GM23338 (cell line): ENCODE data around the gene ATXN2. TPM values are rescaled to one million over a fixed set of nuclear protein-coding genes. Genes with fewer than 3 reads are reported as not detected.

ENCODE experiments used
- ATAC-seq: fragments of 200-7000 bp; cut with Tn5 transposase; 3 replicates; pipeline ENCODE4 v1.9.1; 2020
- DNase-seq: peaks from one replicate; pipeline ENCODE4 v3.0.0-alpha.2; 2015; ENCODE audit warnings: low spot score
- H2AFZ ChIP-seq: fragments of 200-600 bp; sonication (generic); 2 replicates; pipeline ENCODE4 v1.8.0; 2016; ENCODE audit warnings: antibody characterized with exemption, mild to moderate bottlenecking, moderate library complexity
- H3F3A ChIP-seq: fragments of 200-600 bp; sonication (generic); replicated peaks from 2 replicates; pipeline ENCODE4 v1.8.0; 2017; ENCODE audit warnings: antibody characterized with exemption, mixed run types, low read depth
- H3K27ac ChIP-seq: fragments of 200-600 bp; sonication (generic); 2 replicates; pipeline ENCODE4 v1.6.1; 2016; ENCODE audit warnings: low read depth
- H3K27me3 ChIP-seq: fragments of 200-600 bp; sonication (generic); 2 replicates; pipeline ENCODE4 v1.8.0; 2016; ENCODE audit warnings: mild to moderate bottlenecking, mixed run types, moderate library complexity; ENCODE audit not compliant: insufficient read depth
- H3K36me3 ChIP-seq: fragments of 200-600 bp; sonication (generic); 2 replicates; pipeline ENCODE4 v1.8.0; 2016; ENCODE audit warnings: mild to moderate bottlenecking; ENCODE audit not compliant: insufficient read depth
- H3K4me1 ChIP-seq: fragments of 200-600 bp; sonication (generic); 2 replicates; pipeline ENCODE4 v1.8.0; 2016; ENCODE audit warnings: mild to moderate bottlenecking, moderate library complexity; ENCODE audit not compliant: insufficient read depth
- H3K4me2 ChIP-seq: fragments of 200-600 bp; sonication (generic); 2 replicates; pipeline ENCODE4 v1.7.1; 2017; ENCODE audit warnings: mixed run types
- H3K4me3 ChIP-seq: fragments of 200-600 bp; sonication (generic); 2 replicates; pipeline ENCODE4 v1.6.1; 2016; ENCODE audit warnings: mixed run types
- H3K79me2 ChIP-seq: fragments of 200-600 bp; sonication (generic); replicated peaks from 2 replicates; pipeline ENCODE4 v1.8.0; 2017; ENCODE audit warnings: mild to moderate bottlenecking; ENCODE audit not compliant: insufficient read depth
- H3K9me2 ChIP-seq: fragments of 200-600 bp; sonication (generic); 2 replicates; pipeline ENCODE4 v1.8.0; 2017; ENCODE audit not compliant: insufficient read depth
- H4K20me1 ChIP-seq: fragments of 200-600 bp; sonication (generic); replicated peaks from 2 replicates; pipeline ENCODE4 v1.8.0; 2017; ENCODE audit warnings: mild to moderate bottlenecking; ENCODE audit not compliant: insufficient read depth
- H3K27ac Mint-ChIP-seq: 2 replicates; pipeline ENCODE4 v1.8.0; 2020; ENCODE audit warnings: inconsistent platforms, mild to moderate bottlenecking, moderate library complexity, mixed read lengths
- H3K27me3 Mint-ChIP-seq: 3 replicates; pipeline ENCODE4 v1.8.0; 2022; ENCODE audit warnings: low read depth, mild to moderate bottlenecking, moderate library complexity, mixed read lengths, inconsistent platforms; ENCODE audit not compliant: insufficient read depth, poor library complexity
- H3K36me3 Mint-ChIP-seq: 3 replicates; pipeline ENCODE4 v1.8.0; 2021; ENCODE audit warnings: low read depth, mild to moderate bottlenecking, inconsistent platforms, moderate library complexity, mixed read lengths
- H3K4me1 Mint-ChIP-seq: 3 replicates; pipeline ENCODE4 v1.8.0; 2020; ENCODE audit warnings: mild to moderate bottlenecking, inconsistent platforms, mixed read lengths
- H3K4me3 Mint-ChIP-seq: 3 replicates; pipeline ENCODE4 v1.8.0; 2021; ENCODE audit warnings: moderate library complexity, mild to moderate bottlenecking, inconsistent platforms, mixed read lengths
- H3K9me3 Mint-ChIP-seq: 3 replicates; pipeline ENCODE4 v1.8.0; 2020; ENCODE audit warnings: moderate library complexity, mild to moderate bottlenecking, inconsistent platforms, mixed read lengths
- CREB1 ChIP-seq: fragments of 250-450 bp; sonication (Bioruptor Pico); IDR thresholded peaks from 2 replicates; pipeline ENCODE4 v1.5.0; 2020; ENCODE audit warnings: low read depth, mild to moderate bottlenecking, moderate library complexity
- CTCF ChIP-seq, 2 experiments: fragments of 200-600 bp in 1 of 2; sonication (generic) in 1 of 2; conservative IDR thresholded peaks; 2 replicates each; pipeline versions ENCODE4 v1.5.1 to v1.6.1; 2016 to 2017; ENCODE audit warnings: antibody characterized with exemption in 2 of 2, low read depth in 2 of 2, mild to moderate bottlenecking in 2 of 2, moderate library complexity in 1 of 2
- ETS1 ChIP-seq: IDR thresholded peaks from 2 replicates; pipeline ENCODE4 v1.6.1; 2016; ENCODE audit warnings: antibody characterized with exemption
- JUNB ChIP-seq: IDR thresholded peaks from one replicate; pipeline ENCODE4 v1.6.1; 2016; ENCODE audit warnings: antibody characterized with exemption; ENCODE audit not compliant: unreplicated experiment
- POLR2AphosphoS5 ChIP-seq: IDR thresholded peaks from 2 replicates; pipeline ENCODE4 v1.6.1; 2016; ENCODE audit warnings: antibody characterized with exemption, low read depth
- STAT1 ChIP-seq: IDR thresholded peaks from one replicate; pipeline ENCODE4 v1.6.1; 2016; ENCODE audit warnings: antibody characterized with exemption; ENCODE audit not compliant: unreplicated experiment
- ZNF331 ChIP-seq: fragments of 250-450 bp; sonication (Bioruptor Pico); IDR thresholded peaks from 2 replicates; pipeline ENCODE4 v1.5.0; 2020; ENCODE audit warnings: low read depth, mild to moderate bottlenecking, moderate library complexity
- ZNF462 ChIP-seq: fragments of 250-450 bp; sonication (Bioruptor Pico); IDR thresholded peaks from 2 replicates; pipeline ENCODE4 v1.5.0; 2020; ENCODE audit warnings: mild to moderate bottlenecking, moderate library complexity
- polyA plus RNA-seq: library from polyadenylated mRNA; unstranded; fragments of >200 nt; fragmentation: Nextera tagmentation; extraction: Ambion mirVana; gene quantifications from 2 replicates; pipeline ENCODE4 v1.2.1, GENCODE V29; 2016
- total RNA-seq: library from RNA; depleted of rRNA; stranded (reverse); fragments of >200 nt; shearing (Covaris generic); gene quantifications from 2 replicates; pipeline ENCODE4 v1.2.3, GENCODE V29; 2014

ATXN2 gene
- total and polyA plus RNA-seq, 2 experiments from 2014 or later = 44.8 to 59.5 TPM

GRCh38 chr12:111407377-111408115, 191.6 kb downstream of the ATXN2 start:
- H4K20me1 ChIP-seq = peaks cover 19% of the 10 kb centered on the region
- H3K4me3 Mint-ChIP-seq = peak overlapping the region; percentile 88
- H3K36me3 Mint-ChIP-seq = no peaks in the 10 kb centered on the region; the same call in 2 of the 3 replicates
- peaks cover 67% of the 10 kb centered on the region for H3K79me2 ChIP-seq
- H3K9me2 ChIP-seq = no peaks in the 10 kb centered on the region
- no peaks in the 10 kb centered on the region for H3K27me3 ChIP-seq
- H2AFZ ChIP-seq = no peak overlapping the region
- no peak overlapping the region for H3K27ac Mint-ChIP-seq
- ATAC-seq (no peak), DNase-seq (no peak)
- peak overlapping the region; percentile 97 for H3K4me2 ChIP-seq
- H3K36me3 ChIP-seq = no peaks in the 10 kb centered on the region
- no peaks in the 10 kb centered on the region for H3K9me3 Mint-ChIP-seq
- H3K27ac ChIP-seq = no peak overlapping the region
- peaks cover 69% of the 10 kb centered on the region for H3K4me1 ChIP-seq
- TF ChIP-seq CREB1 (CRISPR knock-in tag) (no peak), ETS1 (no peak), ZNF462 (CRISPR knock-in tag) (no peak), JUNB (no peak), POLR2AphosphoS5 (no peak), CTCF (conservative IDR thresholded peaks at IDR 0.05; ENCODE audit: low read depth in 2 of 2) (no peak), STAT1 (no peak), ZNF331 (CRISPR knock-in tag) (no peak)
- peak overlapping the region; percentile 88 for H3K4me3 ChIP-seq
- H3K4me1 Mint-ChIP-seq = peaks cover 61% of the 10 kb centered on the region
- H3K27me3 Mint-ChIP-seq = peaks cover 29% of the 10 kb centered on the region
- H3F3A ChIP-seq = peaks cover 12% of the 10 kb centered on the region
